Right kidney (tissue), 1 donor: Measurements from ENCODE around the gene SLC22A2.
A peak's percentile ranks its signal among the peaks of the same experiment; 100 is the strongest.

ENCODE experiments used
- DNase-seq: peaks from one replicate; pipeline ENCODE4 v3.0.0-alpha.2; 2016

Gene SLC22A2

DNA sequence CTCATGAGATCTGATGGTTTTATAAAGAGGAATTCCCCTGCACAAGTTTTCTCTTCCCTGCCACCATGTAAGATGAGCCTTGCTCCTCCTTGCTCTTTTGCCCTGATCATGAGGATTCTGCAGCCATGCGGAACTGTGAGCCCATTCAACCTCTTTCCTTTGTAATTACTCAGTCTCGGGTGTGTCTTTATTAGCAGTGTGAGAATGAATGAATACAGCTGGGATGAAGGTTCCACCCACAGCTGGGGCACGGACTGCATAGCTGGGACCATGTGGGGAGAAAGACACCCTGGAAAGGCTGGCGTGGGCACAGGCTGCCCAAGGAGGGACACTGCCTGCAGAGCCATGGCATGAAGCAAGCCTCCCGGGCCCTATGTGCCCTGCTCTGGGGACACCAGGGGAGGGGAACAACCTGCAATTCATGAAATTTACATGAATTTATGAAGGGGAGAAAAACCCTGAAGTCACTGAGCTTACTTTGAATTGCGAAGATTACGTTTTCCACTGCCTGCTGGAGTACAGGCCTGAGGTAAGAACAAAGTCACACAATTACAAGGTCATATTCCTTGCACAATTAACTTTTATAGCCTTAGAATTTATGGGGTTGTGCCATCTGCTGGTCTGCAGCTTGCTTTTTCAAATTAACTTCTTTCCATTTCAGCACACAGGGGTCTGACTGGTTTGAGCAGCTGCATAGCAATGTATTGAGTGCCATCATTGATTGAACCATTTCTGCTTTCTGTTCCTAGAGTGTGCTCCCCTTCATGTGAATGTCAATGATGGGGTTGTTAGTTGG is 90.8 kb downstream of the SLC22A2 start:
- DNase-seq = peak; percentile 46
